Stimulated activated CD8-positive, alpha-beta memory T cell treated with anti-CD3 and anti-CD28 coated beads, Interleukin-12 subunit alpha, Interleukin-12 subunit beta, amount 100 ng/mL, for 1 hour (primary cell): ENCODE data around the gene LYRM2.

ENCODE experiments used
- DNase-seq: peaks from one replicate; pipeline ENCODE4 v3.0.0-alpha.2; 2020; ENCODE audit warnings: low read depth

LYRM2 gene, protein sequence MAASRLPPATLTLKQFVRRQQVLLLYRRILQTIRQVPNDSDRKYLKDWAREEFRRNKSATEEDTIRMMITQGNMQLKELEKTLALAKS

DNA sequence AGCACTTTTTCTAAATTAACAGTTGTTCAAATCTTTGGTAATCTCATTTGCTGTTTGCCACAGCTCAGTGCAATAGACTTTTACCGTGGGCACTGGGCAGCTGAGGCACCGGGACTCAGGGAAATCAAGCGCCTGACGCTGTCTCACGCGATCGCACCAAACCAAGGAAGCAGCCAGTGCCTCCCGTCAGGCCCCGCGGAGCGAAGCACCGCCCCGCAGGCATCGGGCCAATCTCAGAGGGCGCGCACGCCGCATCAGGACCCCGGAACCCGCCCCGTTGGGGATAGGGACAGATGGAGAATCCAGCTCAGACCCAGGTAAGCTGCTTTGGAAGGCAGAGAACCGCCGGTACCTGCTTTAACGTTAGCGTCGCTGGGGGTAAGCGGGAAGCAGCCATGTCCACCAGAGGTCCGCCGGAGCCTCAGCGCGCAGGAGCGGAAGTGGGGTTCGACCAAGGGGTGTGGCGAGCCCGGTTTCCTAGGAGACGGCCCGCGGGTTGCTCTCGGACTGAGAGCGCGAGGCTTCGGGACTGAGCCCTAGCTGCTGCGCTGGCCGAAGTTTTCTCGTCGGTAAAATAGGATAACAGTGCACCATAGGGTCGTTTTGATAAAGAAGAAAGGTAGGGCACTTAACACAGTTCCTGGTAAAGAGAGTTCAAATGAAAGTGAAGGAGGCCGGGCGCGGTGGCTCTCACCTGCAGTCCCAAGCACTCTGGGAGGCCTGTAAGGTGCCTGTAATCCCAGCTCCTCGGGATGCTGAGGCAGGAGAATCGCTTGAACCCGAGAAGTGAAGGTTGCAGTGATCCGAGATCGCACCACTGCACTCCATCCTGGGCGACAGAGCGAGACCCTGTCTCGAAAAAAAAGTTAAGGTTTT lies at the start of gene LYRM2:
TSS of gene LYRM2 (minus strand) at position 428 of the 876 bp plus-strand sequence. CDS start at position 397, 31 bp downstream.
- peak; percentile 85 for DNase-seq

DNA sequence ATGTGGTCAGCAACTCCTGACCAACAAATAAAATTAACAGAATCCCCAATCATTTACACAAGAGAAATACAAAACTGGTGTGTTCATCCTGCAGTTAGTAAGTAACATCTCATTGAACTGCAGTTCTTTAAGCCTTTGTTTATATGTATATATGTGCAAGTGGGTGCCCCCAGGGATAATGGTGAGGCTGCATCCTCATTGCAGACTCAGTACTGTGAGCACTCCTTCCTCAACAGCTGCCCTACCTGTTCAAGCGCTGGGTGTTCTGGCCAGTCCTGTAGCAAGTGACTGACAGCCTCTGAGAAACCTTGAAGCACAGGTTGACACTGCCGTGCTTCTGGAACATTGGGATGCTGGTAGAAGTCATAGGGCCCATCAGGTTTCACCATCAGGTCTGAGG lies 49.8 kb upstream of the LYRM2 start:
- DNase-seq = no peak

DNA sequence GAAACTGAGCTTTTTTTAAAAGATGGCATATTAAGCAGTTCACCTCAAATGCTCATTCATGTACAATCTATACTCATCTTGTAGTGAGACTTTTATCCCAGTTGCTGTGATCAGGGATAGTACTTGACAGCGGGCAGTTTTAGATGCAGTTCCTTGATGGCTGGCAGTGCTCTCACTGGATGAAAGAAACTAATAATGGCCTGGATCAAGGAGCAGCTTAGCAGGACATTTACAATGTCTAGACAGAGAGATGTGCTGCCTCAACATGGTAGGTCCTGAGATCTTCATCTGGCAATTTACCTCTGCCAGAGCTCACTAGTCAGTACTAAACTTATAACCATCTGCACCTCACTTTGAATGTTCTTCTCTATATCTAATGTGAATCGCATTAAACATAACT lies 46.8 kb upstream of the LYRM2 start:
- DNase-seq = no peak

GRCh38 chr6:89682991-89683390 lies 44.4 kb upstream of the LYRM2 start:
- no peak for DNase-seq

DNA sequence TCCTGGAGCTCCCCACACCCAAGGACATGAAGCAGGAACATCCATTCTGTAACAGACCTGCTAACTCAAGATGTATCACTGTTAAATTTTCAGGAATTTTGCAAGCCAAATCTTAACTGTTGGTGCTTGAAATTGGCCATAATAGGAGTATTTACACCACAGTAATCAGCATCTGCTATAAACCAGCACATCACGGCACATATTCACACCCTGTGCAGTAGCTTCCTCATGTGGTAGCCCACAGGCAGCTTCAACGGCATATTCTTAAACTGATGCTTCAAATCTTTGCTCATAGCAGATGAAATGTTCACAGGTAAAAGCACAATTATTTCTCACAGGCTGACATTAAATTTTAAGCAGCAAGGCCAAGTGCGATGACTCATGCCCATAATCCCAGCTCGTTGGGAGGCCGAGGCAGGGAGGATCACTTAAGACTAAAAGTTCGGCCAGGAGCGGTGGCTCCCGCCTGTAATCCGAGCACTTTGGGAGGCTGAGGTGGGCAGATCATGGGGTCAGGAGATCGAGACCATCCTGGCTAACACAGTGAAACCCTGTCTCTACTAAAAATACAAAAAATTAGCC lies 43.5 kb upstream of the LYRM2 start:
- DNase-seq = no peak

- no peak for DNase-seq
Measured at GRCh38 chr6:89680551-89680950, 42.0 kb upstream of the LYRM2 start.

DNA sequence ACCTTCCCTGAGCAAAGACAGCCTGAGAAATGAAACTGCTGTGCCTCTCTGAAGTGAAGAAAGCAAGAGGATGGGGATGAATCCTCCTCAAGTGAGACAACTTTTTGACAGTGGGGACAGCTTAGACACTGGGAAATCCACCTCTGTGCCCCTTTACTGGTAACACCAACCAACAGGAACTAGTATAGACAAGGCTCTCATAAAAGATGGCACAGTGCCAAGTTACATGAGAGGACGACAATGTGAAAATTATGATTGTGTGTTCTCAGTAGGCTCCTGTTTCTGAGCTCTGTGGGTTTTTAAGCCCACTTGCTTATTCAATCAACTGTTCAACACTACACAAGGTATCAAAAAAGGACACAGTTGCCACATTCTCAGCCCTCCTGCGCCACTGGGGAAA lies 41.6 kb upstream of the LYRM2 start:
- no peak for DNase-seq

GRCh38 chr6:89679215-89680120 lies 40.9 kb upstream of the LYRM2 start:
- DNase-seq = no peak

GRCh38 chr6:89678531-89678930 lies 40.0 kb upstream of the LYRM2 start:
- DNase-seq = no peak

DNA sequence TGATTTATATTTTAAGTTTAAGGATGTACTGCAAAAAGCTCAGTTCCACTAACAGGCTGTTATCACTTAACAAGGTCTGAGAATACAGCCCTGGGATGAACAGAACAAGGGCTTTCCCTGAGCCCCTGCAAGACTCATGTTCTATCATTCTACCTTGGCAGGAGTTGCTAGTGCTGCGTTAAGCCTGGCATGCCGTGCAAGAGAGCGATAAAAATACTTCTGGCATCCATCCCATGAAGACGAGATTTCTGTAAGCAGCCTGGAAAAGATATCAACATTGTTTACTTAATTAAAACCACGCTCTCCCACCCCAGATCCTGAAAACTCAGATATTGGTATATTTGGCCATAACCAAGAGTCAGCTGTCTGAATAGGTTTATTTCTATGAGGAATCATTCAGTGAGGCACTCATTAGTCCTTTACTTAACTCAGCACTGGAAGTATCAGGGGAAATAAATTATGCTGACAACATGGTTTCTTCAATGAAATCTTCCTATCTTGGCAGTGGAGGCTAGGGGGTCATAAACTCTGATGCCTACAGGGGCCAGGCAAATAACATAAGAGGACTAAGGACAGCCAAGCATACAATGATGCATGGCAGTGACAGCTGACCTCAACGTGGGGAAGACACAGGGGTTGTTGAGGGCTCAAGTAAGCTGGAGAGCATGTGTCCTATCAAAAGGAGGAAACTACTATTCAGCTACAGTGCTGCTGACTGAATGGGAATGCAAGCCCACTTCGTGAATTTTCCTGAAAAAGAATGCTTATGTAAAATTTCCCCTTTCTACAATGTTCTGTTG lies 37.6 kb upstream of the LYRM2 start:
- DNase-seq = no peak

DNA sequence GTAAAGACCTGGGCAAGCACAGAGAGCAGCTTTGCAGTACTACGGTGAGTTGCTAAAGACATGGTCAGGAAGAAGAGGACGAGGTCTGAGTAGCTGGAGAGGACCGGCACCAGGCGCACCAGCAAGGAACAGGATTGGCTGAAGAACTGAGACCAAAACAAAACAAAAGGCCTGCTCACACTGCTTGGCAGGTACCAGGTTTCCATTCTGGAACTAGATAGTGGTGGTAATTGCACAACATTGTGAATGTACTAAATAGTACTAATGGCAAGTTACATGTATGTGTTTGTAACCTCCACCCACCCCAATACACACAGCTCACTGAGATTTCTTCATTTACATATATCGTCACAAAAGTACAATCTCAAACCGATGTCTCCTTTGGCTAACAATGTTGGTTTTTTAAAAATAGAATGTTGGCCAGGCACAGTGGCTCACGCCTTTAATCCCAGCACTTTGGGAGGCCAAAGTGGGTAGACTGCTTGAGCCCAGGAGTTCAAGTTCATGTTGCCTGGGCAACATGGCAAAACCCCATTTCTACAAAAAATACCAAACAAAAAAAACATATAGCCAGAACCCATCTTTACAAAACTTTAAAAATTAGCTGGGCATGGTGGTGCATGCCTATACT lies 32.5 kb upstream of the LYRM2 start:
- no peak for DNase-seq

- no peak for DNase-seq
Measured at GRCh38 chr6:89669002-89669401, 30.5 kb upstream of the LYRM2 start.

DNA sequence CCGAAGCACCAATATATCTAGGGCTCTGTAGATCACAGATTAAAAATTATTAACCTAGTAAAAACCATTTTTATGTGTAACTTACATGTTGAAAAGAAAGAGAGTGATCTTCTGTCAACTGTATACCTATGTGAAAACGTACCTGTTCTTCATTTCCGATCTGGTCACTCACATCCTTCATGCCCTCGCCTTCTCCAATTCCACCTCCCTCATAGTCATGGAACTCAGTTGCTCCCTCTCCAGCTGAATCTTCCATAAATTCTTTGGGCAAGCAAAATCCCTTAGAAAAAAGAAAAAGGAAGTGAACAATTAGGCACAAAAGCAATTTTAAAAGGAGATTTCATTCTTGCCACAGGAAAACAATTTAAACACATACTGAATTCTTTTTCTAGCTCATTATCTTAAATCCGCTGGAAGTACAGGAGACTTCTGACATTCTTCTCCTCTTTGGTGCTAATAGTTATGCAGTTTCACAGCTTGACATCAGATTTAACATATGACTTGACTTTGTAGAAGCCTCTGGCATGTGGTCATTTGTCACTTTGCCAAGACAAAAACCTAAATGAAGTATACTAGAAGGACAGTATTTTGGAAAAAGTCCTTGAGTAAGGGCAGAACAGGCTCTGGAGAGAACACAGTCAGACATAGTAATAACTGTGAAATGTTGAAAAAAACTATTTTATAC lies 29.5 kb upstream of the LYRM2 start:
- no peak for DNase-seq

DNA sequence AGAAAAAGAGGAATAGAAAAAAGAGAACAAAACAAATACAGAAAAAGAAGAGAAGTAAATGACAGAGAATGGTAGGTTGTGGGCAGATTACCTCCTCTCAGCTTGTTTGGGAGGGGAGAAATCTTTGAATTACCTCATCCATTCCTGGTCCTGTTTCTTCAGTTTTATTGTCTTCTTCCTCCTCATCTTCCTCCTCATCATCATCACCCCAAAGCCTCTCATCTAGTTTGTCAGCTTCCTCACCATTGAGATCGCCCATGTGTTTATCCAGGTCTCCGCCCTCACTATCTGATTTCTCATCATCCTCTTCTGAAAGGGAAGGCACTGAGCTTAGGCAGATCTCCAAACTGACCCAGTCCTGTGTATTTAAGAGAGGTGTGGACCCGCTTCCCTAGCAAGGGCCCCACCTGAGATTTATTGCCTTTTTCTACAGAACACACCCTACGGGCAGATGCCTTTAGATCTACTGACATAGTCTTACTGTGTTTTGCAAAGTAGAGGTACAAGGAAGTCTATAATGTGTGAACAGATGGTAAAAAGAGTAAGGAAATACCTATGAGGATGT lies 24.2 kb upstream of the LYRM2 start:
- DNase-seq = no peak

GRCh38 chr6:89661559-89661958 lies 23.0 kb upstream of the LYRM2 start:
- DNase-seq = no peak

DNA sequence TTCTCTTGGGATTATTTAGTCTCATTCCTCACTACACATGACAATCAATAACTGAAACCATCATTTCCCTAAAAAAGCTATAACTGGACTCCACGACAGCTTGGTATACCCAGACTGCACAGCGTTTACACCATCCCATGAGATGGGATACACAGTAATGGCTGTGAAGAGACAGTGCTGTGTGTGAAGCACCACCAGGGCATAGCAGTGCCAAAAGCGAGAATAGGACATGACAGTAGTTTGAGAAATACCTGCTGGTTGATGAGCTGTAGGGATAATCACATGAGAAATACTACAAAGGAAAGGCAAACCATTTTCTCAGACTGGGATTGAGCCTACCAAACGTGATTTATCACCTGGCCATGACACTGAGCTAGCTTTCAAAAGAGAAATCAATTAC lies 22.4 kb upstream of the LYRM2 start:
- DNase-seq = no peak

DNA sequence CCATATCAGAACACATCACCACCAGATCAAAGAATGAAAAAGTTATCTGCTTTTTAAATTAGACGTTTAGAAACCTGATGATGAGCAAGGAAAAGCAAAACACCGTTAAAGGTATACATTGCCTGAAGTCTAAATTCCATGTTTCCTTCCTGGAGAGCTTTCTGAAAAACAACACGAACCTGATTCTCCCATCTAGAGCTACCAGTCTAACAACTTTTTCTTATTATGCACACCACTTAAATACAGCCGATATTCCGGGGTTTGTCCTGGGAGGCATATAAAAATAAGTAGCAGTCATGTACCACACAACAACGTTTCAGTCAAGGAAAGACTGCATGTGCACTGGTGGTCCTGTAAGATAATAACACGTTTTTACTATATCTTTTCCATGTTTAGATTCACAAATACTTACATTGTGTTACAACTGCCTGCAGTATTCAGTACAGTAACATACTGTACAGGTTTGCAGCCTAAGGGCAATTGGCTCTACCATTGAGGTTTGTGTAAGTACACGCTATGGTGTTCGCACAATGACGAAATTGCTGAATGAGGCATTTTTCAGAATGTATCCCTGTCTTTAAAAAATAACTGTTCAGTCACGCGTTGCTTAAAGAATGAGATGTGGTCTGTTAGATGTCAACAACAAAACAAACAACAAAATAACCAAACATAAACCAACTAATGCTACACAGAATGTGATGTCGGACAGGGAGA lies 19.1 kb upstream of the LYRM2 start:
- DNase-seq = no peak

DNA sequence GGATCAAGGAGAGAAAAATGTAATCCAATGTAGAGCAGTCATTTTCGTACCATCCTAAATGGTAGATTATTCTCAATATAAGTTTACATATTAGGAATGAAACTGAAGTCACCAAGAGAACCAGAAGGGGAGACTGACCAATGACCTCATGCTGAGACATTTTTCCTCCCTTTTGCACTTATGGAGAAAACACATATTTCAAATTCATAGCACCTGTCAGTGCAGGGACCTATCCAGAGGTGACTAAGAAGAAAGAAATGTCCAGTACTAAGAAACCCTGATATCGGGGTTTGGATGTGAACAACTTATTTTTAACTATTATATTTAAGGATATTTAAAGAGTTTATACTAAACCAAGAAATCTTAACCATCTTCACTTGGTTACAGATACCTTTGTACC lies 16.6 kb upstream of the LYRM2 start:
- DNase-seq = no peak

GRCh38 chr6:89650579-89650978 lies 12.0 kb upstream of the LYRM2 start:
- no peak for DNase-seq

DNA sequence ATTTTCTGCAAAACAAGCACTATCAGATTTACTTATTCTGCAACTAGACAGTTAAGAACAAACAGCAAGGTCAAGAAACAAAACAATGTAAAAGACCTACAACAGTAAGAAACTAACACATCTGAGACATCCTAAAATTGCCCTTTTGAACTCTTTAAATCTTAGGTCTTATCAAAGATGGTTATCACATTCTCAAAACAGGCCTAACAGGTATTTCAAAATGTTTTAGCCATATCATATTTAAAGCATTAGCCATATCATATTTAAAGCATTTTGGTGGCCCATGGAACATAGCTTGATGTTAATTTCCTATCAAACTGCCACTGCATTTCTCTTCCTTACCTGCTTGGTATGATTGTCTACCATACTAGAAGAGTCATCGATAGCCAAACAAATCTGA lies 11.1 kb upstream of the LYRM2 start:
- DNase-seq = no peak
